ENCODE results near the gene TEX38.
"Not testable (repeated sequence)": the region's sequence is repeated elsewhere in the genome, so short reads cannot be mapped to it uniquely, and the experiment has no call there.

The TEX38 gene

GRCh38 chr1:46692811-46693770 is 21.4 kb downstream of the TEX38 start:
- no peak for DNase-seq (ENCODE audit: low read depth)
- TF ChIP-seq MAX (IDR thresholded peaks at IDR 0.05; ENCODE audit: low read depth, low read length) (no peak), MYC (IDR thresholded peaks at IDR 0.05; ENCODE audit: low read depth, low read length) (no peak), POLR2A (IDR thresholded peaks at IDR 0.05; ENCODE audit: extremely low read depth, insufficient read length) (no peak)
- TF ChIP-seq, protein P1, sequence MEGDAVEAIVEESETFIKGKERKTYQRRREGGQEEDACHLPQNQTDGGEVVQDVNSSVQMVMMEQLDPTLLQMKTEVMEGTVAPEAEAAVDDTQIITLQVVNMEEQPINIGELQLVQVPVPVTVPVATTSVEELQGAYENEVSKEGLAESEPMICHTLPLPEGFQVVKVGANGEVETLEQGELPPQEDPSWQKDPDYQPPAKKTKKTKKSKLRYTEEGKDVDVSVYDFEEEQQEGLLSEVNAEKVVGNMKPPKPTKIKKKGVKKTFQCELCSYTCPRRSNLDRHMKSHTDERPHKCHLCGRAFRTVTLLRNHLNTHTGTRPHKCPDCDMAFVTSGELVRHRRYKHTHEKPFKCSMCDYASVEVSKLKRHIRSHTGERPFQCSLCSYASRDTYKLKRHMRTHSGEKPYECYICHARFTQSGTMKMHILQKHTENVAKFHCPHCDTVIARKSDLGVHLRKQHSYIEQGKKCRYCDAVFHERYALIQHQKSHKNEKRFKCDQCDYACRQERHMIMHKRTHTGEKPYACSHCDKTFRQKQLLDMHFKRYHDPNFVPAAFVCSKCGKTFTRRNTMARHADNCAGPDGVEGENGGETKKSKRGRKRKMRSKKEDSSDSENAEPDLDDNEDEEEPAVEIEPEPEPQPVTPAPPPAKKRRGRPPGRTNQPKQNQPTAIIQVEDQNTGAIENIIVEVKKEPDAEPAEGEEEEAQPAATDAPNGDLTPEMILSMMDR (IDR thresholded peaks at IDR 0.05; ENCODE audit: low read depth, low read length), result no peak
- no peak overlapping the region for H3K4me3 ChIP-seq (ENCODE audit: low read depth, low read length)

DNA sequence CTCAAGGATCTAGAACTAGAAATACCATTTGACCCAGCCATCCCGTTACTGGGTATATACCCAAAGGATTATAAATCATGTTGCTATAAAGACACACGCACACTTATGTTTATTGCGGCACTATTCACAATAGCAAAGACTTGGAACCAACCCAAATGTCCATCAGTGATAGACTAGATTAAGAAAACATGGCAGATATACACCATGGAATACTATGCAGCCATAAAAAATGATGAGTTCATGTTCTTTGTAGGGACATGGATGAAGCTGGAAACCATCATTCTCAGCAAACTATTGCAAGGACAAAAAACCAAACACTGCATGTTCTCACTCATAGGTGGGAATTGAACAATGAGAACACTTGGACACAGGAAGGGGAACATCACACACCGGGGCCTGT is 23.0 kb downstream of the TEX38 start:
- DNase-seq (ENCODE audit: low read depth); H3K4me3 ChIP-seq (ENCODE audit: low read depth, low read length): not testable (repeated sequence)

- no peak for DNase-seq (ENCODE audit: low read depth)
- no peak overlapping the region for H3K4me3 ChIP-seq (ENCODE audit: low read depth, low read length)
- TF ChIP-seq MYC (IDR thresholded peaks at IDR 0.05; ENCODE audit: low read depth, low read length), result no peak
- TF ChIP-seq MAX (IDR thresholded peaks at IDR 0.05; ENCODE audit: low read depth, low read length), result no peak
- no peak for TF ChIP-seq POLR2A (IDR thresholded peaks at IDR 0.05; ENCODE audit: extremely low read depth, insufficient read length)
- TF ChIP-seq, protein P1 (IDR thresholded peaks at IDR 0.05; ENCODE audit: low read depth, low read length), result no peak
Measured at GRCh38 chr1:46697053-46697452, 25.4 kb downstream of the TEX38 start.

DNA sequence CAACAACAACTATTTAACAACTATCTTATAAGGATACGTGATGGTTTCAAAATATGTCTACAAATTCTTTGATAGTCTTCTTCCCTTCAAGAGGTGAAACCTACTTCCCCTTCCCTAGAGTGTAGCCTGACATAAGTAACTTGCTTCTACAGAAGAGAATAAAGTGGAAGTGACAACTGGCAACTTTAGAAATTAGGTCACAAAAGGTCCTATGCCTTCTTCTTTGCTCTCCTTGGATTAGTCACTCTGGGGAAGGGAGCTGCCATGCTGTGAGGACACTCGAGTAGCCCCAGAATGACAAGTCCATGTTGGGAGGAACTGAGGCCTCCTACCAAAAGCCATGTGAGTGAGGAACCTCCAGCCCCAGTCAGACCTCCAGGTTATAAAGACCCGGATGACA is 28.0 kb downstream of the TEX38 start:
- TF ChIP-seq MYC (IDR thresholded peaks at IDR 0.05; ENCODE audit: low read depth, low read length) (no peak), POLR2A (IDR thresholded peaks at IDR 0.05; ENCODE audit: extremely low read depth, insufficient read length) (no peak), MAX (IDR thresholded peaks at IDR 0.05; ENCODE audit: low read depth, low read length) (no peak)
- TF ChIP-seq, protein P1 (IDR thresholded peaks at IDR 0.05; ENCODE audit: low read depth, low read length), result no peak
- no peak overlapping the region for H3K4me3 ChIP-seq (ENCODE audit: low read depth, low read length)
- peak; percentile 47 for DNase-seq (ENCODE audit: low read depth)

- DNase-seq (ENCODE audit: low read depth), result no peak
- H3K4me3 ChIP-seq (ENCODE audit: low read depth, low read length), result no peak overlapping the region
- TF ChIP-seq POLR2A (IDR thresholded peaks at IDR 0.05; ENCODE audit: extremely low read depth, insufficient read length), result no peak
- TF ChIP-seq, protein P1 (IDR thresholded peaks at IDR 0.05; ENCODE audit: low read depth, low read length), result no peak
- TF ChIP-seq MYC (IDR thresholded peaks at IDR 0.05; ENCODE audit: low read depth, low read length), result no peak
- no peak for TF ChIP-seq MAX (IDR thresholded peaks at IDR 0.05; ENCODE audit: low read depth, low read length)
Measured at GRCh38 chr1:46703927-46704641, 32.4 kb downstream of the TEX38 start.

DNA sequence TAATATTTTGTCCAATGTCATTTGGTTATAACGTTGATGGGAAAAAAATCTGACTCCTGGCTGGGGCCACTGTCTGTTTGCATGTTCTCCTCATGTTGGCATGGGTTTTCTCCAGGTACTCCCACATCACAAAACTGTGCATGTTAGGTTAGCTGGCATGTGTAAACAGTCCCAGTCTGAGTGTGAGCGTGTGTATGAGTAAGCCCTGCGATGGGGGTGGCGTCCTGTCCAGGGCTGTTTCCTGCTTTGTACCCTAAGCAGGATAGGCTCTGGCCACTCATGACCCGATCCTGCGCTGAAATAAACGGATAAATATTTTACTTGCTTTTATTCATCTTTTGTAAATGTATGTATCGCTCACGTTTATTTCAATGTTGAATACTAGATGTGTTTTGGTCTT is 33.8 kb downstream of the TEX38 start:
- H3K4me3 ChIP-seq (ENCODE audit: low read depth, low read length), result no peak overlapping the region
- no peak for DNase-seq (ENCODE audit: low read depth)
- no peak for TF ChIP-seq MYC (IDR thresholded peaks at IDR 0.05; ENCODE audit: low read depth, low read length)
- TF ChIP-seq, protein P1 (IDR thresholded peaks at IDR 0.05; ENCODE audit: low read depth, low read length), result no peak
- no peak for TF ChIP-seq MAX (IDR thresholded peaks at IDR 0.05; ENCODE audit: low read depth, low read length)
- no peak for TF ChIP-seq POLR2A (IDR thresholded peaks at IDR 0.05; ENCODE audit: extremely low read depth, insufficient read length)
